AG04449 (cell line): ENCODE data around the gene GADL1.

Experiments
- CTCF ChIA-PET: fragments of 350-600 bp; formaldehyde crosslinking; extraction: SDS; loops from one replicate; lab custom pipeline; 2021; ENCODE audit warnings: antibody characterized with exemption; lab: Yijun Ruan, JAX
- POLR2A ChIA-PET: fragments of 400-600, 350-600 bp; formaldehyde crosslinking; extraction: SDS; loops from one replicate; lab custom pipeline; 2020; ENCODE audit warnings: antibody characterized with exemption, inconsistent platforms; lab: Yijun Ruan, JAX
- DNase-seq: peaks from one replicate; pipeline ENCODE4 v3.0.0-alpha.2; 2010; ENCODE audit warnings: low read depth, low spot score
- H3K4me3 ChIP-seq: 2 replicates; pipeline ENCODE4 v1.5.1; 2011; ENCODE audit warnings: low read depth, mild to moderate bottlenecking, control low read depth, low read length
- CTCF ChIP-seq: IDR thresholded peaks from one replicate; pipeline ENCODE4 v1.5.1; 2011; ENCODE audit warnings: mild to moderate bottlenecking, moderate library complexity, low read length, control low read depth, inconsistent platforms; ENCODE audit not compliant: insufficient read depth; ENCODE audit errors: missing control alignments

Gene GADL1

GRCh38 chr3:30687930-30688570, 206.4 kb downstream of the GADL1 start:
- TF ChIP-seq CTCF, result no peak
- no peak for DNase-seq
- ChIA-PET CTCF (interaction anchor here (1.6 to 2.2 kb wide), 2 partner anchors 489 to 646 kb away, joined by 10 to 11 read pairs; no protein-coding TSS in a partner anchor), POLR2A (interaction anchor here (0.9 kb wide), 1 partner anchor 176 kb away, joined by 4 read pairs; no protein-coding TSS in a partner anchor)
- no peak overlapping the region for H3K4me3 ChIP-seq

GRCh38 chr3:30686799-30687198, 207.7 kb downstream of the GADL1 start:
- CTCF ChIA-PET, result interaction anchor here (0.6 kb wide), 1 partner anchor 232 kb away, joined by 3 read pairs; no protein-coding TSS in a partner anchor
- TF ChIP-seq CTCF, result no peak
- DNase-seq, result no peak
- no peak overlapping the region for H3K4me3 ChIP-seq
- POLR2A ChIA-PET, result no interaction called here

GRCh38 chr3:30686176-30686575, 208.3 kb downstream of the GADL1 start:
- CTCF ChIA-PET, result interaction anchor here (0.6 to 1.8 kb wide), 3 partner anchors 9 to 231 kb away, joined by 3 to 9 read pairs (median 3); no protein-coding TSS in a partner anchor
- no peak overlapping the region for H3K4me3 ChIP-seq
- no peak for TF ChIP-seq CTCF
- no peak for DNase-seq
- POLR2A ChIA-PET, result no interaction called here

GRCh38 chr3:30685267-30685667, 209.2 kb downstream of the GADL1 start:
- POLR2A ChIA-PET, result no interaction called here
- no peak for DNase-seq
- CTCF ChIA-PET, result interaction anchor here (1.8 kb wide), 1 partner anchor 10 kb away, joined by 9 read pairs; no protein-coding TSS in a partner anchor
- no peak for TF ChIP-seq CTCF
- no peak overlapping the region for H3K4me3 ChIP-seq

GRCh38 chr3:30684356-30684755, 210.1 kb downstream of the GADL1 start:
- DNase-seq, result no peak
- TF ChIP-seq CTCF, result no peak
- ChIA-PET CTCF (interaction anchor here (0.6 to 1.8 kb wide), 2 partner anchors 11 to 13 kb away, joined by 4 to 9 read pairs; no protein-coding TSS in a partner anchor), POLR2A (interaction anchor here (0.5 kb wide), 1 partner anchor 188 kb away, joined by 4 read pairs; no protein-coding TSS in a partner anchor)
- no peak overlapping the region for H3K4me3 ChIP-seq

GRCh38 chr3:30683769-30684168, 210.7 kb downstream of the GADL1 start:
- no peak for DNase-seq
- CTCF ChIA-PET, result interaction anchor here (2.5 kb wide), 1 partner anchor 9 kb away, joined by 14 read pairs; no protein-coding TSS in a partner anchor

More at GRCh38 chr3:30683769-30684168, 210.7 kb downstream of the GADL1 start:
- POLR2A ChIA-PET, result no interaction called here
- no peak overlapping the region for H3K4me3 ChIP-seq
- TF ChIP-seq CTCF, result no peak
